ENCODE measurements around the gene CCDC82.
A peak's percentile ranks its signal among the peaks of the same experiment; 100 is the strongest.

Gene CCDC82

DNA sequence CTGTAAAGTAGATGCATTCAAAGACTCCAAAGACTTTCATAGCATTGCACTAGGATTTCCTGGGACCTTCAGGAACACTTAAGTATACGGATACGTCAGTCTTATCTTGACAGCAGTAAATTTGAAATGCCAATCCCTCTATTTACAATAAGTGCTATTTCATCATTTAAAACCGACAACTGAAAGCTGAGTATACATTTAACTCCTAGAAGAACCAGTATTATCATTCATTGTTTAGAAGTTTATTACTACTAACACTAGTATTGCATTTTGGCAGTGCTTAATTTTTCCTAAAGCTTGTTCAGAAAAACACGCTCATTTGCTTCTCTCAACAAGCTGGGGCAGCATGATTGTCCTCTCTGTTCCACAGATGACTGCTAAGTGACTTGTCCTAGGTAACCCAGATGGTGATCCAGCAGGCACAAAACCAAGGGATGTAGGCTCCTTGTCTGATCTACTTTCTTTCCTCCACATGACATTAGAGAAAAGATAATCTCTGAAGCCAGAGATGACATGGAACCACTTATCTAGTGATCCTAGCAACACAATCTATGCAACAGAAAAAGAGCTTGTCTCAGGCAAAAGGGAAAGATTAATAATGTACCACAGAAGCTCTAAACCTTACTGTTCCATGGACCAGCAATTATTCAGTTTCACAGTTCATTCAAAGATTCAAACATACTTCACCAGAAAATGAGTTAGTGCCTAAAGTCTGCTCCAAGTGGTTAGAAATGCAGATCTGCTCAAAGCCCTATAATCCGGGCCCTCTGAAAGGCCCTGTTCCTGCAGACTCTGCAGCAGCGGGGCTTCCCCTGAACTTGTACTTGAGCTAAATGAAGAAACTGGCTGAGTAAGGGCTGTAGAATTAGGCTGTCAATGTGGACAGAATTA lies 51.9 kb downstream of the CCDC82 start:
- H3K27ac ChIP-seq (ENCODE audit: low read depth, low read length), result no peak overlapping the region
- no peaks in the 10 kb centered on the region for H3K36me3 ChIP-seq (ENCODE audit: insufficient read depth, low read length)
- peak overlapping the region in 1 of 2 donors; percentile 9 for H3K4me3 ChIP-seq (ENCODE audit: low read depth in 1 of 2, low read length in 2 of 2)
- peaks cover 39% of the 10 kb centered on the region for H3K4me1 ChIP-seq (ENCODE audit: insufficient read depth, low read length)
- no peaks in the 10 kb centered on the region for H3K9me3 ChIP-seq (ENCODE audit: low read length)
- H3K9ac ChIP-seq (ENCODE audit: low read length), result no peak overlapping the region
- no peaks in the 10 kb centered on the region for H3K27me3 ChIP-seq (ENCODE audit: control insufficient read depth in 1 of 2, insufficient read depth in 2 of 2, low read length in 2 of 2)

DNA sequence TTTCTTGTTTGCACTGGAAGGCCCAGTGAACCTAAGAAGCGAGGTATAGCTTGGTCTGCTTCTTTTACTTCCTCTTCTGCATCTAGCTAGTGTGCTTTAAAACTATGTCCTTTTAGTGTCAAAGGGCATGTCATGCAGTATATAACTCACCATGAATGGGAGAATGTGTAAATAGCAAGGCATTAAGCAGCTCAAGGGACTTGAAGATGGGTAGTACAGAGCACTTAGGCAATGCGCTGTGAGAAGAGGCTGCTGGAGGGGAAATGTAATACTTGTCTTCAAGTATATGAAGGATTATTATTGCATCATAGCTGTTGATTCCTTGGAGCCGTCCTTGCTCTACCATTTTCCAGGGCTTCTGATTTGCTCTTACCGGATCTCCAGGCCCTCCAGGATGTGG lies 54.3 kb downstream of the CCDC82 start:
- no peak overlapping the region for H3K27ac ChIP-seq (ENCODE audit: low read depth, low read length)
- H3K9ac ChIP-seq (ENCODE audit: low read length), result no peak overlapping the region
- H3K9me3 ChIP-seq (ENCODE audit: low read length), result no peaks in the 10 kb centered on the region
- no peaks in the 10 kb centered on the region for H3K27me3 ChIP-seq (ENCODE audit: control insufficient read depth in 1 of 2, insufficient read depth in 2 of 2, low read length in 2 of 2)
- peaks cover 31% of the 10 kb centered on the region for H3K4me1 ChIP-seq (ENCODE audit: insufficient read depth, low read length)
- no peaks in the 10 kb centered on the region for H3K36me3 ChIP-seq (ENCODE audit: insufficient read depth, low read length)
- no peak overlapping the region for H3K4me3 ChIP-seq (ENCODE audit: low read depth in 1 of 2, low read length in 2 of 2)

DNA sequence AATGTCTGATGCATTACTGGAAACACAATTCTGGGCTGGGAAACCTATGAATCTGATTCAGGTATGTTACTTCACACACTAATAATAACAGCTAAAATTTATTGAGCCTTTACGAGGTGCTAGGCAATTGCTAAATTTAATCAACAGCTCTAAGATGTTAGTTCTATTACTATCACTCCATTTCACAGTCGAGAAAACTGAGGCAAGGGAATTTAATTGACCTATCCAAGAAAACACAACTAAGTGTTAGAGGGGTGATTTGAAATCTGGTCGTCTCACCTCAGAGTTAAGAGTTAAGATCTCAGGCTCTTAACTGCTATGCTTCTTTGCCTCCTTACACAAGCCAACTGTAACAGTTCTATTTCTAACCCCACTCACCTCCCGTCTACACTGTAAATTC lies 55.5 kb downstream of the CCDC82 start:
- H3K36me3 ChIP-seq (ENCODE audit: insufficient read depth, low read length), result no peaks in the 10 kb centered on the region
- no peak overlapping the region for H3K27ac ChIP-seq (ENCODE audit: low read depth, low read length)
- H3K27me3 ChIP-seq (ENCODE audit: control insufficient read depth in 1 of 2, insufficient read depth in 2 of 2, low read length in 2 of 2), result no peaks in the 10 kb centered on the region
- no peak overlapping the region for H3K4me3 ChIP-seq (ENCODE audit: low read depth in 1 of 2, low read length in 2 of 2)
- peaks cover 19% of the 10 kb centered on the region for H3K4me1 ChIP-seq (ENCODE audit: insufficient read depth, low read length)
- no peak overlapping the region for H3K9ac ChIP-seq (ENCODE audit: low read length)
- no peaks in the 10 kb centered on the region for H3K9me3 ChIP-seq (ENCODE audit: low read length)

DNA sequence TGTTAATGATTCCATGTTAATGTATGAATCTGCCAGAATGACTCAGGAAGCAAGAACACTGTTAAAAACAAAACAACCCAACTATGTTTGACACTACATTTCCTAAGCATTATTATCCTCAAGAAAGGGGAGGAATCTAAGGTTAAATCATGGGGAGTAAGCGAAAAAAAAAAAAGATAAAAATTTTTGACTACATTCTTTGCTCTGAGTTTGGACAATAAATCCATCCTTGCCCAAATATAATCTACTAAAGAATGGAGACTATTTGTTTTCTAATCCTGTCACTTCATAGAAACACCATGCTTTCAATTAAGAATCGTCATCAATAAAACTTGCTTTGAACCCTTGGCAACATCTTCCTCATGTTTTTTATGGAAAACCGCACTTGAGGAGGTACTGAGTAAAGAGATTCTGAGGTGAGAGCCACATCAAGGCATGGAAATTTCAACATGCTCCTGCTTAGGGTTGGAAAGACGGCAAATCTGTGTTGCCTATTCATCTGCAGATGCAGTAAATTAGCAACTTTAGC lies 56.5 kb downstream of the CCDC82 start:
- H3K27me3 ChIP-seq (ENCODE audit: control insufficient read depth in 1 of 2, insufficient read depth in 2 of 2, low read length in 2 of 2), result no peaks in the 10 kb centered on the region
- H3K9ac ChIP-seq (ENCODE audit: low read length), result no peak overlapping the region
- H3K9me3 ChIP-seq (ENCODE audit: low read length), result no peaks in the 10 kb centered on the region
- no peak overlapping the region for H3K4me3 ChIP-seq (ENCODE audit: low read depth in 1 of 2, low read length in 2 of 2)
- no peak overlapping the region for H3K27ac ChIP-seq (ENCODE audit: low read depth, low read length)
- H3K36me3 ChIP-seq (ENCODE audit: insufficient read depth, low read length), result no peaks in the 10 kb centered on the region
- peaks cover 12% of the 10 kb centered on the region for H3K4me1 ChIP-seq (ENCODE audit: insufficient read depth, low read length)

DNA sequence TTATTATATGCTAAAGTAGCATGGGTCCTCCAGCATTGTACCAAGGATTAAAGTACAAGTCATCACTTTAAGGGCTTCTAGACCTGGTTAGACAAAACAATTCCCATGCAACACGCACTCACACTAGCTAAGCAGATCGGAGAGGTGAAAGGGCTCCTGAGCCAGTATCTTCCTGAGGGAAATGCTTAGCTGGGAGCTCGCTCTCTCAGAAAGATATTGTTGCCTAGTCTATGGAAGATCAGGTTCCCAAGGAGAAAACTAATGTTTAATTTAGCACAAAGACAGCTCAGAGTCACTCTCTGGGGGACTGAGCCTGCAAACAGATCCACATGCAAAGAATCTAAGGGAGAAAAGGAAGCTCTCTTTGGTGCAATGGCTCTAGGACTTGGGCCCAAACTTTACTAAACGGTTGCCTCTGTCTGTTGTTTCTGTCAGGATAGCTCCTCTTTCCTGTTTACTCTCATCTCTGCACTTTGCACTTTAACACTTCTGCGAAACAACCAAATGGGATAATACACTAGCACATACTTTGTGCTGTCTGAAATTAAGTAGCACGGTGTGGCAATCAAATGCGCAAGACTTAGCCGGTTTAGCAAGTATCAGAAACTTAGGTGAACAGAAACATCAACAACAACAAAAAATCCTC lies 57.5 kb downstream of the CCDC82 start:
- Histone ChIP-seq H3K4me1 (ENCODE audit: insufficient read depth, low read length) (peaks cover 5% of the 10 kb centered on the region), H3K9ac (ENCODE audit: low read length) (no peak overlapping the region), H3K36me3 (ENCODE audit: insufficient read depth, low read length) (no peaks in the 10 kb centered on the region), H3K27ac (ENCODE audit: low read depth, low read length) (no peak overlapping the region), H3K27me3 (ENCODE audit: control insufficient read depth in 1 of 2, insufficient read depth in 2 of 2, low read length in 2 of 2) (no peaks in the 10 kb centered on the region), H3K4me3 (ENCODE audit: low read depth in 1 of 2, low read length in 2 of 2) (no peak overlapping the region), H3K9me3 (ENCODE audit: low read length) (no peaks in the 10 kb centered on the region)

DNA sequence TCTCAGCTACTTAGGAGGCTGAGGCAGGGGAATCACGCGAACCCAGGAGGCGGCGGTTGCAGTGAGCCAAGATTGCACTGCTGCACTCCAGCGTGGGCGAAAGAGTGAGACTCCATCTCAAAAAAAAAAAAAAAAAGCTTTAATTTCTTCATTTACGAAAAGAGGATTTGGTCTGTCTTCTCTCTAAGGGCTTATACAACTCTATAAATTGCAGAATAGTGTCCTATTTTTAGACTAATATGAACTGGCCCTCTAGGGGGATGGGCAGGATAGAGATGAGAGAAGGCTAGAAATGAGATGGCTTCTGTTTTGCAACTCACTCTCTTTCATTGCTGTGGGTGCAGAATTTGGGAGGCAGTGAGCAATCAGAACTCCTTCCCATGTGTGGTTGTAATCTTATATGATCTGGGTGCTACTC lies 58.0 kb downstream of the CCDC82 start:
- Histone ChIP-seq H3K4me1 (ENCODE audit: insufficient read depth, low read length) (peaks cover 5% of the 10 kb centered on the region), H3K9ac (ENCODE audit: low read length) (no peak overlapping the region), H3K9me3 (ENCODE audit: low read length) (no peaks in the 10 kb centered on the region), H3K27me3 (ENCODE audit: control insufficient read depth in 1 of 2, insufficient read depth in 2 of 2, low read length in 2 of 2) (no peaks in the 10 kb centered on the region), H3K4me3 (ENCODE audit: low read depth in 1 of 2, low read length in 2 of 2) (no peak overlapping the region), H3K27ac (ENCODE audit: low read depth, low read length) (no peak overlapping the region), H3K36me3 (ENCODE audit: insufficient read depth, low read length) (no peaks in the 10 kb centered on the region)

DNA sequence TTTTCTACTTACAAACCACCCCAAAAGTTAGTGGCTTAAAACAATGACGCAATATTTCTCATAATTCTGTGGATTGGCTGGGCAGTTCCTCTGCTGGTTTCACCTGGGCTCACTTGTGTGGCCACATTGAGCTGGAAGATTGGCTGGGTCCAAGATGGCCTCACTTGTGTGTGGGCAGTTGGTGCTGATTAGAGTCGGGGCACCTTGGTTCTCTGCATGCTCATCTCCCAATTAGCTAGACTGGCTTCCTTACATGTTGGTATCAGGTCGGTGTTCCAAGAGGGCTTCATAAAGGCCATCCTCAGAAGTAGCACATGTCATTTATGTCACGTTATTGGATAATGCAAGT lies 59.2 kb downstream of the CCDC82 start:
- Histone ChIP-seq H3K4me3 (ENCODE audit: low read depth in 1 of 2, low read length in 2 of 2) (no peak overlapping the region), H3K27ac (ENCODE audit: low read depth, low read length) (no peak overlapping the region), H3K27me3 (ENCODE audit: control insufficient read depth in 1 of 2, insufficient read depth in 2 of 2, low read length in 2 of 2) (no peaks in the 10 kb centered on the region), H3K36me3 (ENCODE audit: insufficient read depth, low read length) (no peaks in the 10 kb centered on the region), H3K9ac (ENCODE audit: low read length) (no peak overlapping the region), H3K4me1 (ENCODE audit: insufficient read depth, low read length) (peaks cover 9% of the 10 kb centered on the region), H3K9me3 (ENCODE audit: low read length) (no peaks in the 10 kb centered on the region)

DNA sequence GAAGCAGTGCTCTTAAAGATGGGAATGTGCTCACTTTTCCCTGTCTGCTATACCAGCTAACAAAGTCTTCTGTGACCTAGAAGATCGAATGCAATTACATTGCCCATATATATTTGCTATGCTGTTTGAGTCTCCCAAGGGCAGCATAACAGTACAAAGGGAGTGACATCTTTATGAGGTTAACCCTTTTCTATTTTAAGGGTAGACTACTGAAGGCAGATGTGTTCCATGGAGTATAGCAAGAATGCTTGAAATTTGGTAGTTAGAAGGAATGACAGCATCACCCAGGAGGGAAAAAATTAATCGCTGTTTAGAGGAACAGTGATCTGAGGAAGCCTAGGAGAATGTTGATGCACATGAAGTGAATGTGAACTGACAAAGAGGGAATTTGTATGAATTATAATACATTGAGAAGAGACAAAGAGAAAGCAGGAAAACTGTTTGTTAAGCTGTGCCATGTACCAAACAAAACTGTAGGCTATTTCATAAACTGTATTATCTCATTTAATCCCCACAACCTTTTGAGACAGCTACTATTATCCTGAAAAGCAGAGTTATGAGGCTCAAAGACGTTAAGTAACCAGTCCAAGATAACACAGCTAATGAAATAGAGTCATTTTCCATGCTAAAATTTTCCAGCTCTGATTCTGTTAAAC lies 59.7 kb downstream of the CCDC82 start:
- Histone ChIP-seq H3K36me3 (ENCODE audit: insufficient read depth, low read length) (no peaks in the 10 kb centered on the region), H3K9me3 (ENCODE audit: low read length) (no peaks in the 10 kb centered on the region), H3K4me1 (ENCODE audit: insufficient read depth, low read length) (peaks cover 14% of the 10 kb centered on the region), H3K9ac (ENCODE audit: low read length) (no peak overlapping the region), H3K4me3 (ENCODE audit: low read depth in 1 of 2, low read length in 2 of 2) (no peak overlapping the region), H3K27ac (ENCODE audit: low read depth, low read length) (no peak overlapping the region), H3K27me3 (ENCODE audit: control insufficient read depth in 1 of 2, insufficient read depth in 2 of 2, low read length in 2 of 2) (no peaks in the 10 kb centered on the region)

DNA sequence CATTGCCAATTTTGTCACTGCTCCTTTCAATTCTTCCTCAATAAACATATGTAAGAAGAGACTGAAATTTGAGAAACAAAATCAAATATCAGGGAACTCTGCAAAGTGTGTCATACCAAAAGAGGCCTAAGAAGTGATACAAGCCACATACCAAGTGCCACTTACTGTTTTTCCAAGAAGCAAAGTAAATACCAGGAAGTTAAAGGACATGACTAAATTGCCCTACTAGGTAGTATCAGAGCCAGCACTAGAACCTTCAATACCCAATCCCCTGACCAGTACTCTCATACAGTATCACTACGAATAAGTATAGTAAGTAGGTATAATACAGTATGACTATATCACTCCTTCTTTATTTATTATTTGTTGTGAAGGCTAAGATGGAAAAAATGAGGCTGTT lies 60.3 kb downstream of the CCDC82 start:
- H3K9me3 ChIP-seq (ENCODE audit: low read length), result no peaks in the 10 kb centered on the region
- H3K27me3 ChIP-seq (ENCODE audit: control insufficient read depth in 1 of 2, insufficient read depth in 2 of 2, low read length in 2 of 2), result no peaks in the 10 kb centered on the region
- H3K4me3 ChIP-seq (ENCODE audit: low read depth in 1 of 2, low read length in 2 of 2), result no peak overlapping the region
- H3K9ac ChIP-seq (ENCODE audit: low read length), result no peak overlapping the region
- H3K4me1 ChIP-seq (ENCODE audit: insufficient read depth, low read length), result peaks cover 15% of the 10 kb centered on the region
- no peak overlapping the region for H3K27ac ChIP-seq (ENCODE audit: low read depth, low read length)
- no peaks in the 10 kb centered on the region for H3K36me3 ChIP-seq (ENCODE audit: insufficient read depth, low read length)

DNA sequence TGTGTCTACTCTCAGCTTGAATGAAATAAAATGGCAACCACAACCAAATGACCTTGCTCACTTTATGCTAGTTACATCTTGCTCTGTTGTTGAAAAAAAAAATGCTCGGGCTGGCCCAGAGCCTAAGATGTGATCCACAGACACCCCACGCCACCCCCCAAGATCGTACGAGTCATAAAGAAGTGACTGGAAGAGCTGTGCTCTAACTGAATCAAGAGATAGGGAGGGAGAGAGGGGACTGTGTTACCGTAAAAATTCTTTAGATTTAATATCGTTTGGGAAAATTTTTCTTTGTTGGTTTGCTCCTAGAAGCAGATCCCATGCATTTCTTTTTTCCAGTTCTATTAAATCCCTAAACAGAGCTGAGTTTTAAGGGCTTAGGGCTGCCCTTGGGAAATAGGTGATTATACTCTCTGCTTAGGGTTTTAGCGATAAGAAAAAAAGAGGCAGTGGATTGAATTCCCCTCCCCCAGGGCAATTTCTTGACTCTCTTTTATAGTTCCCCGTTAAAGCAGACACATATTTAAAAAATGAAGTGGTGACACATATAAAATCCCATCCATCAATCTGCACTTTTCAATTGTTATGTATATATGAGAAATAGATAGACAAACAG lies 61.2 kb downstream of the CCDC82 start:
- H3K9me3 ChIP-seq (ENCODE audit: low read length), result no peaks in the 10 kb centered on the region
- no peak overlapping the region for H3K27ac ChIP-seq (ENCODE audit: low read depth, low read length)
- no peaks in the 10 kb centered on the region for H3K36me3 ChIP-seq (ENCODE audit: insufficient read depth, low read length)
- H3K27me3 ChIP-seq (ENCODE audit: control insufficient read depth in 1 of 2, insufficient read depth in 2 of 2, low read length in 2 of 2), result no peaks in the 10 kb centered on the region
- H3K4me1 ChIP-seq (ENCODE audit: insufficient read depth, low read length), result peaks cover 15% of the 10 kb centered on the region
- H3K4me3 ChIP-seq (ENCODE audit: low read depth in 1 of 2, low read length in 2 of 2), result no peak overlapping the region
- no peak overlapping the region for H3K9ac ChIP-seq (ENCODE audit: low read length)

DNA sequence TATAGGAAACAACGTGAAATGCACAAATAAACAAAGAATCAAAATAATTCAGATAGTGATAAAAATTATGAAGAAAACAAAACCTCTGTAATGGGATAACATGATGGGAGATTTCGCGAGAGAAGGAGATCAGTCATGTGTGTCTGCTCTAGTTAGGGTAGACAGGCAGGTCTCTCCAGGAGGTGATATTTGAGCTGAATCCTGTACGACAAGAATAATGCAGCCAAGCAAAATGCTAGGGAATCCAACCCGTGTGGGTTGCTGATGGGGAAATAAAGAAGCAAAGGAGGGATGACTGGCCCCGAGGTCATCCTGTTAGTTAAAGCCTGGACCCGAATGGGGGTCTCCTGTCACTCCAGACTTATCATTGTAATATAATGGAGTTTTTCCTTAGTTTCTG lies 62.8 kb downstream of the CCDC82 start:
- Histone ChIP-seq H3K27ac (ENCODE audit: low read depth, low read length) (no peak overlapping the region), H3K4me1 (ENCODE audit: insufficient read depth, low read length) (peaks cover 10% of the 10 kb centered on the region), H3K4me3 (ENCODE audit: low read depth in 1 of 2, low read length in 2 of 2) (no peak overlapping the region), H3K36me3 (ENCODE audit: insufficient read depth, low read length) (no peaks in the 10 kb centered on the region), H3K9me3 (ENCODE audit: low read length) (no peaks in the 10 kb centered on the region), H3K9ac (ENCODE audit: low read length) (no peak overlapping the region), H3K27me3 (ENCODE audit: control insufficient read depth in 1 of 2, insufficient read depth in 2 of 2, low read length in 2 of 2) (no peaks in the 10 kb centered on the region)

All from muscle layer of colon (tissue), 2 donors.